ENCODE measurements around the gene HAX1. TPM values are rescaled to one million over a fixed set of nuclear protein-coding genes. Genes with fewer than 3 reads are reported as not detected.

HAX1 gene
- total RNA-seq = 108 and 114 TPM in 2 replicates

DNA sequence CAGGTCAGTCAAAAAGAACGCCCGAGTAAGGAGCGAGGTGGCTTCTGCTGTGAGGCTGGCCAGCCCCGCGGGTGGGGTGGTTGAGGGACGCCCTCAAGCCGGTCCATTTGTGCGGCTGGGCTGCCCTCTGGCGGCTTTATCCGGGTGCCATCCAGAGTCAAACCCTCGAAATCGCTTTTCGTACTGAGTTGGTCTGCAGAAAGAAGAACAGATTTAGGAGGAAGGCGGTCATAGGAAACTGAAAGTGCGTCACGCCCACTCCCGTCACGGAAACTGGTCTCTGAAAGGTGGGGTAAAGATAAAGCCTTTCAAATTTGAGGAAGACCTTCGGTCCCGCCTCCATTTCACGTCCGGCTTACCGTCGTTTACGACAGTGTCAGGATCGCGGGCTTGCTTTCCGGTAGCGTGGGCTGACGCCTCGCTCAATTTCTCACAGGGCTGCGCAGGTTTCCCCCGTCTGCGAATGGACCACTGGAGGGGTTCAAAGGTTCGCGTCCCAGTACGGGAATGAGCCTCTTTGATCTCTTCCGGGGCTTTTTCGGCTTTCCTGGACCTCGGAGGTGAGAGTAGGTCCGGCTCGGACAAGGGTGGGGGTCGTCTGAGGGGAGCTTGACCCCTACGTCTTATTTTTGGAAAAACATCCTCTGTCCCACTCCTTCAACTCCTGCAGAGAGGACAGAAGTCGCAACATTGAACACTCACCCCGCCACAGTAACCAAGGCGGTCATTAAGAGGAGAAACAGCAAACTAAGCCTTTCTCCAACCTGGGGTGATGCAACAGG, at the start of gene HAX1:
HAX1 (plus strand) TSS at position 413 of the 782 bp plus-strand sequence; CDS start at position 508, 95 bp downstream.

DNA sequence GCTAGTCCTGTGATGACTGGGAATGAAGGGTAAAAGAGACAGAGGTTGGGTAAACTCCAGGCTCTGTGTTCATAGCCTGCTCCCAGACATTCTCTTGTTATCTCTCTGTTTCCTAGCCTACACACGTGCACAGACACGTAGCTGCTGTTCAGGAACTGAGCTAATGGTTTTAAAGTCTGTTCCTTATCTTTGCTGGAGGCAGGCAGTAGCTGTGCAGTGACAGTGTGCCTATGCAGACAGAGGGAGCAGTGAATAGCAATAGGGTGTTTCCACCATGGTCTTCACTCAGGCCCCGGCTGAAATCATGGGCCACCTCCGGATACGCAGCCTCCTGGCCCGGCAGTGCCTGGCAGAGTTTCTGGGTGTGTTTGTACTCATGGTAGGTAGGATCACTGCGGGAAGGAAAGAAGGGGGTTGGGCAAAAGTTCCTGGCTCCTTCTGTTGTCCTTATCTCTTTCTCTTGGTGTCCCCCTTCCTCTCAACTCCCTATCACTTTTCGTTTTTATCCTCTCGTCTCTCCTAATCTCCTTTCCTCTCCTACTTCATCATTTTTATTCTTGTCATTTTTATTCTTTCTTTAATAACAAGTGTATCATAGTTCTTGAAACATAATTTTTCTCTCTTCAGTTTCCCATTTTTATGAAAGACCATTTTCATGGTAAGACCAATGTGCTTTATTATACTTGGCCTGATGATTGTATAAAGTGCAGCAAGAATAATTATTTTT, 48.6 kb downstream of the HAX1 start, which contains the start of gene AQP10:
AQP10 (plus strand) TSS at position 212 of the 727 bp plus-strand sequence; CDS start at position 275, 63 bp downstream.

DNA sequence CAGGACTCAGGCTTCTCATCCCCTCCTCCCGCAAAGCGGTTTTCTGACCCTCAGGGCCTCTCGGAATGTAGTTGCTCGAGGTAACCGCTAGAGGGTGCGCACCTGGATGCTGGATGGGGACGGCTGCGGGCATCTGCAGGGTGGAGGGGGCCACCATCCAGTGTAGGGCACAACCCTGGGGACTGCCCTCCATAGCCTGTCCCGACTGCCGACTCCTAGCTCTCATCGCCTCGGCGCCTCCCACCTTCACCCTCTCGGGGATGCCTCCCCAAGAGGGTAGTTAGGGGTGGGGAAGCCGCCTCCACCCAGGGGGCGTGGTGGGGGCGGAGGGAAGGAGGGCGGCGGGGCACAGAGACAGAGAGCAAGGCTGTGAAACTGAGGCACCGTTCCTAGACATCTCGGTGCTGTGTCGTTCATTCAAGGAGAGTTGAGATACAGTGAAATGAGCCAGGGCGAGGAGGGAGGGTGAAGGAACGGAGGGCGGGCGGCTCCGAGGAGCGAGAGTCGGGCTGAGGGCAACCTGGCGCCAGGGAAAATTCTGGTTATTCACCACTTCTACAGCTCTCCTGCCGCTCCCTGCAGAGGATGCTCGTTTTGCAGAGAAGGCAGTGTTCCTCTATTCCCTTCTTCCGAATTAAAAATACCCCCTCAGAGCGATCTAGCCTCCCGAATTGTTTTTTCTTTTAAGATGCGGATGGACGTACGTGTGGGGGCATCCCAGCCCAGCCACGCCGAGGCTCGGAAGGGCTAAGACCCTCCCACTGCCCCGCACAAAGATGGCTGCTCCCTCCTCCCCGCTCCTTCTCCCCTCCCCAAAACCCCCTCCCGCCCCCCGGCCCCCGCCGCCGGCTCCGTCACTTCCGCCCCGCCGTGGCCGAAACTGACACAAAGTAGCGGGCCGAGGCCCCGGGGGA, 52.5 kb downstream of the HAX1 start, which contains the start of gene ATP8B2:
ATP8B2 (plus strand) TSS at position 857 of the 914 bp plus-strand sequence. CDS start 2,617 bp downstream, outside the sequence.

Other genes starting within 250 kb of the HAX1 start
- gene NUP210L, start 117.6 kb upstream of the HAX1 start, total RNA-seq = not detected in 2 replicates
- 358 and 470 TPM in 2 replicates for gene TPM3, start 80.5 kb upstream of the HAX1 start, total RNA-seq
- not detected in 2 replicates for gene CFAP141, start 66.3 kb upstream of the HAX1 start, total RNA-seq
- gene UBAP2L, start 51.7 kb upstream of the HAX1 start, total RNA-seq = 58.8 and 82.0 TPM in 2 replicates
- 0.78 and 1.2 TPM in 2 replicates for gene AQP10, start 48.5 kb downstream of the HAX1 start, total RNA-seq
- gene ATP8B2, start 52.9 kb downstream of the HAX1 start, total RNA-seq = 15.3 and 26.4 TPM in 2 replicates
- 35.9 and 41.9 TPM in 2 replicates for gene IL6R, start 132.7 kb downstream of the HAX1 start, total RNA-seq
- gene TDRD10, start 229.6 kb downstream of the HAX1 start, total RNA-seq = not detected in 2 replicates
- gene SHE, start 229.8 kb downstream of the HAX1 start, total RNA-seq = not detected in 2 replicates

Data from airway epithelial cell (primary cell).